IPS-18c (cell line): ENCODE results near the gene IQGAP2.

Experiments
- H3K4me3 ChIP-seq: 2 replicates; pipeline ENCODE4 v1.7.0; 2013; ENCODE audit warnings: low read depth, mild to moderate bottlenecking, low read length, moderate library complexity; ENCODE audit not compliant: insufficient read depth
- H3K9me3 ChIP-seq: one replicate; pipeline ENCODE4 v1.6.1; 2013; ENCODE audit warnings: mild to moderate bottlenecking, low read length, moderate library complexity; ENCODE audit not compliant: control insufficient read depth, insufficient read depth

The IQGAP2 gene

GRCh38 chr5:76608833-76609232 is 205.7 kb downstream of the IQGAP2 start:
- Histone ChIP-seq H3K9me3 (no peaks in the 10 kb centered on the region), H3K4me3 (no peak overlapping the region)

GRCh38 chr5:76610196-76610595 is 207.1 kb downstream of the IQGAP2 start:
- H3K4me3 ChIP-seq = no peak overlapping the region

GRCh38 chr5:76612942-76613341 is 209.9 kb downstream of the IQGAP2 start:
- H3K9me3 ChIP-seq = no peaks in the 10 kb centered on the region
- H3K4me3 ChIP-seq = no peak overlapping the region

More at GRCh38 chr5:76610196-76610595, 207.1 kb downstream of the IQGAP2 start:
- no peaks in the 10 kb centered on the region for H3K9me3 ChIP-seq

- no peak overlapping the region for H3K4me3 ChIP-seq
- no peaks in the 10 kb centered on the region for H3K9me3 ChIP-seq
These were observed 212.7 kb downstream of the IQGAP2 start for GRCh38 chr5:76615759-76616158.

- Histone ChIP-seq H3K4me3 (no peak overlapping the region), H3K9me3 (no peaks in the 10 kb centered on the region)
These were observed 213.1 kb downstream of the IQGAP2 start for GRCh38 chr5:76616206-76616605.

GRCh38 chr5:76617229-76617628 is 214.1 kb downstream of the IQGAP2 start:
- no peaks in the 10 kb centered on the region for H3K9me3 ChIP-seq

GRCh38 chr5:76617675-76618074 is 214.6 kb downstream of the IQGAP2 start:
- H3K9me3 ChIP-seq = no peaks in the 10 kb centered on the region
- no peak overlapping the region for H3K4me3 ChIP-seq

More at GRCh38 chr5:76617229-76617628, 214.1 kb downstream of the IQGAP2 start:
- H3K4me3 ChIP-seq = no peak overlapping the region

GRCh38 chr5:76620166-76620565 is 217.1 kb downstream of the IQGAP2 start:
- Histone ChIP-seq H3K4me3 (no peak overlapping the region), H3K9me3 (no peaks in the 10 kb centered on the region)

- Histone ChIP-seq H3K9me3 (no peaks in the 10 kb centered on the region), H3K4me3 (no peak overlapping the region)
These were observed 219.0 kb downstream of the IQGAP2 start for GRCh38 chr5:76622076-76622475.

- Histone ChIP-seq H3K4me3 (no peak within 1 kb of the TSS), H3K9me3 (no peaks in the 10 kb centered on the region)
These were observed 220.0 kb downstream of the IQGAP2 start, which contains the start of gene F2RL2 for GRCh38 chr5:76622973-76623596. F2RL2 (minus strand) TSS chr5:76623403; CDS start chr5:76623230, 173 bp downstream.

- Histone ChIP-seq H3K9me3 (no peaks in the 10 kb centered on the region), H3K4me3 (no peak overlapping the region)
These were observed 222.2 kb downstream of the IQGAP2 start for GRCh38 chr5:76625087-76625815.

- Histone ChIP-seq H3K4me3 (no peak overlapping the region), H3K9me3 (no peaks in the 10 kb centered on the region)
These were observed 223.7 kb downstream of the IQGAP2 start for GRCh38 chr5:76626738-76627137.

GRCh38 chr5:76634661-76635060 is 231.6 kb downstream of the IQGAP2 start:
- Histone ChIP-seq H3K4me3 (no peak overlapping the region), H3K9me3 (no peaks in the 10 kb centered on the region)

- no peak overlapping the region for H3K4me3 ChIP-seq
- no peaks in the 10 kb centered on the region for H3K9me3 ChIP-seq
These were observed 234.4 kb downstream of the IQGAP2 start for GRCh38 chr5:76637490-76637889.

GRCh38 chr5:76638479-76638878 is 235.4 kb downstream of the IQGAP2 start:
- H3K4me3 ChIP-seq = no peak overlapping the region

GRCh38 chr5:76641514-76642120 is 238.5 kb downstream of the IQGAP2 start:
- Histone ChIP-seq H3K9me3 (no peaks in the 10 kb centered on the region), H3K4me3 (no peak overlapping the region)

More at GRCh38 chr5:76638479-76638878, 235.4 kb downstream of the IQGAP2 start:
- H3K9me3 ChIP-seq = no peaks in the 10 kb centered on the region

GRCh38 chr5:76642390-76643040 is 239.4 kb downstream of the IQGAP2 start:
- Histone ChIP-seq H3K9me3 (no peaks in the 10 kb centered on the region), H3K4me3 (no peak overlapping the region)

- Histone ChIP-seq H3K9me3 (no peaks in the 10 kb centered on the region), H3K4me3 (no peak overlapping the region)
These were observed 240.3 kb downstream of the IQGAP2 start for GRCh38 chr5:76643371-76643770.
